Left lung (tissue), 10 donors: ENCODE data around the gene NEK7. TPM values are rescaled to one million over a fixed set of nuclear protein-coding genes. Genes with fewer than 3 reads are reported as not detected.

ENCODE experiments used
- ATAC-seq: fragments of 200-7000 bp; cut with Tn5 transposase; one replicate; pipeline ENCODE4 v1.9.1; 2020; ENCODE audit warnings: moderate library complexity
- DNase-seq, 4 donors: peaks; one replicate each; pipeline ENCODE4 v3.0.0-alpha.2; 2013 to 2020
- H3K27ac ChIP-seq, 2 donors: fragments of 200-600 bp; sonication (generic) in 1 of 2; one replicate each; pipeline versions ENCODE4 v1.5.0 to v1.8.0; 2020 to 2021
- H3K27me3 ChIP-seq, 2 donors: fragments of 200-600 bp; sonication (generic) in 1 of 2; one replicate each; pipeline versions ENCODE4 v1.5.0 to v1.8.0; 2020 to 2021
- H3K36me3 ChIP-seq, 2 donors: fragments of 200-600 bp; sonication (generic) in 1 of 2; one replicate each; pipeline versions ENCODE4 v1.5.0 to v1.8.0; 2020 to 2021
- H3K4me1 ChIP-seq, 2 donors: fragments of 200-600 bp; one replicate each; pipeline ENCODE4 v1.8.0; 2021
- H3K4me3 ChIP-seq, 2 donors: fragments of 200-600 bp; sonication (generic) in 1 of 2; one replicate each; pipeline versions ENCODE4 v1.5.0 to v1.8.0; 2020 to 2021; ENCODE audit warnings: mild to moderate bottlenecking in 1 of 2
- H3K9me3 ChIP-seq, 2 donors: fragments of 200-600 bp; sonication (generic) in 1 of 2; one replicate each; pipeline versions ENCODE4 v1.5.0 to v1.8.0; 2020 to 2021
- CTCF ChIP-seq, 2 donors: fragments of 200-600 bp; sonication (generic) in 1 of 2; IDR thresholded peaks; one replicate each; pipeline versions ENCODE4 v1.5.0 to v1.8.0; 2021; ENCODE audit warnings: antibody characterized with exemption in 2 of 2
- intact Hi-C, 2 donors: fragments of 100-400 bp; cut with DNase I; formaldehyde crosslinking; loops; one replicate each; pipeline versions ENCODE4 v1.11.2 to v1.14.2; 2022
- polyA plus RNA-seq, 6 donors: library from polyadenylated mRNA; unstranded; fragments of 120-200 nt; gene quantifications; one replicate each; pipeline ENCODE4 v1.2.1, GENCODE V29; 2013; ENCODE audit not compliant: insufficient read length in 6 of 6
- total RNA-seq, 2 donors: library from RNA; stranded (reverse); fragmentation: NEBNext Ultra II Directional; extraction: Animal tissue kit (Norgen Biotek cat#: 25700); gene quantifications; one replicate each; pipeline ENCODE4 v1.2.1, GENCODE V29; 2021
- donor health status: DM: no; HTN: yes; CAD: no.
- donor health status: DM: no; HTN: no; CAD: no.

NEK7 gene
- total and polyA plus RNA-seq, 8 donors = 66.9 to 102 (median 76.1) TPM

DNA sequence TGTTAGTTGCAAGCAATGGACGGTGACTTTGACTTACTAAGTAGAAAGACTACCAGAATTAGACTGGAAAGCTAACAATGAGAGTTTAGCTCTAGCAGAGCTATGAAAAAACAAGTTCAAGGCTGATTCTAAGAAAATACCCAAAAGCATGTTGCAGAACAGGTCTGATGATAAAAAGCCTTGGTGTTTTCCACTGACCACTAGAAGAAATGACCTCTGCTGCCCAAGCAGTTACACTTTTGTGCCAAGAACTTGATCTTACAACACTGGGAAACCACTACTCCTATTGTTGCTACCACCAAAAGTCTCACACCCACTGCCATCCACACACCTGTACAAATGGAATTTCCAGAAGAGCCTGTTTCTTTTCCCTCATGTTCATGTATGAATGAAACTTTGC lies 21.4 kb upstream of the NEK7 start:
- intact Hi-C loops = no loop called here
- no peak overlapping the region for H3K4me3 ChIP-seq
- H3K27ac ChIP-seq = no peak overlapping the region
- no peaks in the 10 kb centered on the region for H3K9me3 ChIP-seq
- H3K4me1 ChIP-seq = peaks cover 0 to 5% of the 10 kb centered on the region in 2 donors
- H3K36me3 ChIP-seq = no peaks in the 10 kb centered on the region
- ATAC-seq = no peak
- DNase-seq = no peak
- H3K27me3 ChIP-seq = no peaks in the 10 kb centered on the region
- no peak for TF ChIP-seq CTCF (IDR thresholded peaks at IDR 0.05)

DNA sequence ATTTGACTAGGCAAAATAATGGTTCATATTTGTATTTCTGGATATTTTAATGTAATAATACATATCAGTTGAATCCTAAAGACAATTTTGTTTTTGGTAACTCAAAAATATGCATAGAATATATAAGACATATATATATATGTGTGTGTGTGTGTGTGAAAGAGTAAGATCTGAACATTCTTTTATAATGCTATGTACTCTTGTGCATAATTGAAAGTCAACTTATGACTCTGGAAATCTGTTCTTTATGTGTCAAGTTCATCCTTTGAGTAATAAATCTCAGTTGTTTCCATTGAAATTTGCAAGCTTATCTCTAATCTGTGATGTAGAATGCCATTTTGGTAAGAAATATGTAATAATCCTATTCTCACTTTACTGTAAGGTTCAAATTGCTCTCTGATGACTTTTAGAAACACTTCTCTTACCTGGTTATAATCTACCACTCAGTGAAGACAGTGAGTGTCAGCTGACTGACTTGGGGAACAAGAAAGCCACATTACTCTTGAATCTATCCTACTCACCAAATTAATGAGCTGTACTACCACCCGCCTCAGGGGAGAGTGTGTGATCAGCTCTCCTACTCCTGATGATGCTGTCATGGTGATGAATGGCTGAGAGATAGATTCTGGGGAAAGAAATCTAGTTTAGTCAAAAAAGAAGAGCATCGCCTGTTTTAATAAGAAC lies 15.0 kb upstream of the NEK7 start:
- no peak overlapping the region for H3K27ac ChIP-seq
- H3K4me1 ChIP-seq = no peaks in the 10 kb centered on the region
- ATAC-seq (no peak), DNase-seq (no peak)
- H3K9me3 ChIP-seq = no peaks in the 10 kb centered on the region
- no peaks in the 10 kb centered on the region for H3K27me3 ChIP-seq
- intact Hi-C loops = no loop called here
- TF ChIP-seq CTCF (IDR thresholded peaks at IDR 0.05) = no peak
- H3K36me3 ChIP-seq = no peaks in the 10 kb centered on the region
- H3K4me3 ChIP-seq = no peak overlapping the region

DNA sequence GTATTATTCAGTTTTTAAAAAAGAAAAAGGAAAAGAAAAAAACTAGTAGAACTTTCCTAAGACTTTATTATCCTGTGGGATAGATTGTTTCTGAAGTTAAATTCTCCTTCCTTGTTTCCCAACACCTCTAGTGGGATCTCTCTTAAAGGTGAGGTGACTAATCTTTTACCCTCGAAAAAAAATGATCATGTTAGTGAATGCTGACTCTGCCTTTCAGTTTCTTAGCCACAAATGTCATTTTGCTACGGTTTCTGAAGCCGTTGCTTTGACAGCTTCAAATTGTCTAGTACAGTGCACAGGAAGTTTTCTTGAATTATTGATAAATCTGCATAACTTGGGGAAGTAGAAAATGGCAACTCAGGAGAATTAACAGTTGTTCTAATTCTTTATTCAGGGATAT lies 13.0 kb upstream of the NEK7 start:
- no peak overlapping the region for H3K27ac ChIP-seq
- DNase-seq = no peak
- no peaks in the 10 kb centered on the region for H3K9me3 ChIP-seq
- no peaks in the 10 kb centered on the region for H3K27me3 ChIP-seq
- no peak for TF ChIP-seq CTCF (IDR thresholded peaks at IDR 0.05)
- no peaks in the 10 kb centered on the region for H3K4me1 ChIP-seq
- no peaks in the 10 kb centered on the region for H3K36me3 ChIP-seq
- intact Hi-C loops = no loop called here
- no peak overlapping the region for H3K4me3 ChIP-seq
- ATAC-seq = no peak

DNA sequence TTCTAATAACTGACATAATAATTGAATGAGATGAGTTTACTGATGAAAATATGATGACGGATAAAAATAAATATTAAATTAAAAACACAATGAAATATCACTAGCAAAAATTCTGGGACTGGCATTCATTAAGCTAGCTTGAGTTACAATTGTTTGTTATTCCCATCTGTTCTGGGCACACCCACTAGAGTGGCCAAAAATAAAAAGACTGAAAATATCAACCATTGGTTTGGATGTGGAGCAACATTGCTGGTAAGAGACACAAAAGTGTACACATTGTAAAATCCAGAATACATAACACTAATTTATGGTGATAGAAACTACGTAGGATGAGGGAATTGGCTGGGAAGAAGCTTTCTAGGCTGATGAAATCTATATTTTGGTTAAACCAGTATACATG lies 9.6 kb upstream of the NEK7 start:
- H3K27ac ChIP-seq = no peak overlapping the region
- intact Hi-C loops = no loop called here
- no peaks in the 10 kb centered on the region for H3K9me3 ChIP-seq
- no peak overlapping the region for H3K4me3 ChIP-seq
- TF ChIP-seq CTCF (IDR thresholded peaks at IDR 0.05) = no peak
- H3K27me3 ChIP-seq = no peaks in the 10 kb centered on the region
- H3K36me3 ChIP-seq = no peaks in the 10 kb centered on the region
- DNase-seq (no peak), ATAC-seq (no peak)
- H3K4me1 ChIP-seq = peaks cover 0 to 8% of the 10 kb centered on the region in 2 donors

DNA sequence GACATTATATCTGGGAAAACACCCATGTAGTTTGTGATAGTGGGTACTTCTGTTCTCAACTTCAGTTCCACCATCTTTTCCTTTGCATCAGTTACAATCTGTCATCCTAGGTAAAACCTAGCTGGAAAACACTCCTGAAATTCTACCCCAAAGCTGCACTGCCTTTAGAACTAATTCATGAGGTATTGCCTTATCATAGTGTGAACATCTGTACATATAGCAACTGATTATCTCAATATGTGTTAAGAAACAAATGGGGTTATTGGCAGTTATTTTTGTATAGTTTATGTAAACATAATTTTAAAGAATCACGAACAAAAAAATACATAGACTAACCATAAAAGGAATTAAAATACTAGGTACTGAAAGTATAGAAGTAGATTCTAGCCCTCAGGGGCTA lies 6.4 kb upstream of the NEK7 start:
- Histone ChIP-seq H3K27ac (no peak overlapping the region), H3K27me3 (no peaks in the 10 kb centered on the region), H3K4me1 (peaks cover 0 to 9% of the 10 kb centered on the region in 2 donors), H3K9me3 (no peaks in the 10 kb centered on the region), H3K36me3 (no peaks in the 10 kb centered on the region), H3K4me3 (no peak overlapping the region)
- no peak for ATAC-seq
- no peak for TF ChIP-seq CTCF (IDR thresholded peaks at IDR 0.05)
- DNase-seq = no peak
- intact Hi-C loops = no loop called here
